NB4 (cell line): Measurements from ENCODE around the gene ZMYM1.

Source experiments
- TF ChIP-seq, protein P1 (sequence below): IDR thresholded peaks from one replicate; pipeline ENCODE4 v1.5.1; 2012; ENCODE audit warnings: low read depth, low read length
- TF ChIP-seq, protein P2 (sequence below): IDR thresholded peaks from 2 replicates; pipeline ENCODE4 v1.6.1; 2011; ENCODE audit warnings: low read depth, low read length

DNA sequence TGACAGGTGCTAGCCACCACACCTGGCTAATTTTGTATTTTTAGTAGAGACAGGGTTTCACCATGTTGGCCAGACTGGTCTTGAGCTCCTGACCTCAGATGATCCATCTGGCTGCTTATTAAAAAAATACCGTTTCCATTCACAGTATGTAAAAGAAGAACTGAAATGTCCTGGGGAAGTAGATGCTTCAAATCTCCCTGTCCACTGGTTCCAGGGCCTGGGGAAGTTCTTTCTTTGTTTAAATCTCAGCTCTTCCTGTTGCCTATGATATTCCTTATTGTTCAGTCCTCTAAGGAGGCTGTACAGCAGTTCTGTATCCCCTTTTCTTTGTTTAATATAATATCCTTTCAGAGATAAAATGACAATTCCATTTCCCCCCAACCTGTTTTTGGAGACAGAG, 47.4 kb downstream of the ZMYM1 start:
- TF ChIP-seq, protein P1, sequence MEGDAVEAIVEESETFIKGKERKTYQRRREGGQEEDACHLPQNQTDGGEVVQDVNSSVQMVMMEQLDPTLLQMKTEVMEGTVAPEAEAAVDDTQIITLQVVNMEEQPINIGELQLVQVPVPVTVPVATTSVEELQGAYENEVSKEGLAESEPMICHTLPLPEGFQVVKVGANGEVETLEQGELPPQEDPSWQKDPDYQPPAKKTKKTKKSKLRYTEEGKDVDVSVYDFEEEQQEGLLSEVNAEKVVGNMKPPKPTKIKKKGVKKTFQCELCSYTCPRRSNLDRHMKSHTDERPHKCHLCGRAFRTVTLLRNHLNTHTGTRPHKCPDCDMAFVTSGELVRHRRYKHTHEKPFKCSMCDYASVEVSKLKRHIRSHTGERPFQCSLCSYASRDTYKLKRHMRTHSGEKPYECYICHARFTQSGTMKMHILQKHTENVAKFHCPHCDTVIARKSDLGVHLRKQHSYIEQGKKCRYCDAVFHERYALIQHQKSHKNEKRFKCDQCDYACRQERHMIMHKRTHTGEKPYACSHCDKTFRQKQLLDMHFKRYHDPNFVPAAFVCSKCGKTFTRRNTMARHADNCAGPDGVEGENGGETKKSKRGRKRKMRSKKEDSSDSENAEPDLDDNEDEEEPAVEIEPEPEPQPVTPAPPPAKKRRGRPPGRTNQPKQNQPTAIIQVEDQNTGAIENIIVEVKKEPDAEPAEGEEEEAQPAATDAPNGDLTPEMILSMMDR = no peak
- TF ChIP-seq, protein P2, sequence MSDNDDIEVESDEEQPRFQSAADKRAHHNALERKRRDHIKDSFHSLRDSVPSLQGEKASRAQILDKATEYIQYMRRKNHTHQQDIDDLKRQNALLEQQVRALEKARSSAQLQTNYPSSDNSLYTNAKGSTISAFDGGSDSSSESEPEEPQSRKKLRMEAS = no peak
